Measurements from ENCODE around the gene ACSF3. TPM values are rescaled to one million over a fixed set of nuclear protein-coding genes. Genes with fewer than 3 reads are reported as not detected.

Gene ACSF3
- total RNA-seq, 2 donors from 2014 or later = 34.8 to 35.5 TPM

DNA sequence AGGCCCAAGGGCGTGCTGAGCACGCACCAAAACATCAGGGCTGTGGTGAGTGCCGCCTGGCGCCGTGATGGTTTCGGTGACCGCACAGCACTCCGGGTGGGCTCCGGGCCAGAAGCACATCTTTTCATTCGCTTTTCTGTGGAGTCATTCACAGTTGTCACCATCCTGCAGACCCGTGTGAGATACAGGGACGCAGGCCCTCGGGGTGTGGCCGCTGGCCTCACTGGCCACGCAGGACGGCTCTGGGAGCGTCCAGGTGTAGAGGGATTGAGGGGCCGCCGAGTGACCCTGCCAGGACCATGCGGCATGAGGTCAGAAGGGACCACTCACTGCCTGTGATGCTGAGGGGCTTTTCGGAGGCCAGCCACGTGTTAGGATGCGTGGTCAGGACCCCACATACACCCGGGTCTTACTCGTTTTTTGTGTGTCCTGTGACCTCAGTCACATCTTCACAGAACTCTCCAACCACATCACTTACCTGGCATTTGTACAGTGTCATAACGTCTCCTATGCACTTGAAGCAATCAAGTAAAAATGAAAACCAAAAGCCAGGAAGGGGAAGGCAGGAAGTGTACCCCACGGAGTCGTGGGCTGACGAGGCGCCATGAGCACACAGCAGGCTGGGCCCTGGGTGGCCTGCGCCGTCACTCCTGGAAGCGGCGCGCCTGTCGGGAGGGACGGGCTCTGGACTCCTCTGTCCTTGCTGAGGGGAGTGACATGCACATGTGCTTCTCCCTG is 7.8 kb downstream of the ACSF3 start:
- no peaks in the 10 kb centered on the region for H3K27me3 ChIP-seq (ENCODE audit: control insufficient read depth, insufficient read depth, low read length, poor library complexity, severe bottlenecking)
- H3K9ac ChIP-seq (ENCODE audit: extremely low read depth, low read length, poor library complexity, severe bottlenecking) = no peak overlapping the region
- TF ChIP-seq, protein P1, sequence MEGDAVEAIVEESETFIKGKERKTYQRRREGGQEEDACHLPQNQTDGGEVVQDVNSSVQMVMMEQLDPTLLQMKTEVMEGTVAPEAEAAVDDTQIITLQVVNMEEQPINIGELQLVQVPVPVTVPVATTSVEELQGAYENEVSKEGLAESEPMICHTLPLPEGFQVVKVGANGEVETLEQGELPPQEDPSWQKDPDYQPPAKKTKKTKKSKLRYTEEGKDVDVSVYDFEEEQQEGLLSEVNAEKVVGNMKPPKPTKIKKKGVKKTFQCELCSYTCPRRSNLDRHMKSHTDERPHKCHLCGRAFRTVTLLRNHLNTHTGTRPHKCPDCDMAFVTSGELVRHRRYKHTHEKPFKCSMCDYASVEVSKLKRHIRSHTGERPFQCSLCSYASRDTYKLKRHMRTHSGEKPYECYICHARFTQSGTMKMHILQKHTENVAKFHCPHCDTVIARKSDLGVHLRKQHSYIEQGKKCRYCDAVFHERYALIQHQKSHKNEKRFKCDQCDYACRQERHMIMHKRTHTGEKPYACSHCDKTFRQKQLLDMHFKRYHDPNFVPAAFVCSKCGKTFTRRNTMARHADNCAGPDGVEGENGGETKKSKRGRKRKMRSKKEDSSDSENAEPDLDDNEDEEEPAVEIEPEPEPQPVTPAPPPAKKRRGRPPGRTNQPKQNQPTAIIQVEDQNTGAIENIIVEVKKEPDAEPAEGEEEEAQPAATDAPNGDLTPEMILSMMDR (conservative IDR thresholded peaks at IDR 0.05) = no peak
- WGBS, 2 experiments (ENCODE audit: insufficient coverage in 1 of 2, insufficient read length in 1 of 2) = 92 to 95% methylated on average over 33 to 37 of the region's 37 CpGs
- peaks cover 45% of the 10 kb centered on the region for H3K36me3 ChIP-seq (ENCODE audit: control insufficient read depth, insufficient read depth, low read length)
- no peak for DNase-seq
- no peak overlapping the region for H3K27ac ChIP-seq (ENCODE audit: low read depth, low read length)
- peaks cover 51% of the 10 kb centered on the region for H3K36me3 Mint-ChIP-seq (ENCODE audit: low read depth)
- H3K4me1 ChIP-seq (ENCODE audit: control insufficient read depth, insufficient read depth, low read length) = peaks cover 13% of the 10 kb centered on the region
- H3K9me3 Mint-ChIP-seq = no peaks in the 10 kb centered on the region
- peaks cover 21% of the 10 kb centered on the region for H3K4me1 Mint-ChIP-seq
- no peak overlapping the region for H3K4me3 Mint-ChIP-seq
- no peaks in the 10 kb centered on the region for H3K27me3 Mint-ChIP-seq (ENCODE audit: insufficient read depth)
- no peak overlapping the region for H3K4me3 ChIP-seq (ENCODE audit: low read length)
- H3K9me3 ChIP-seq (ENCODE audit: control insufficient read depth, low read length) = no peaks in the 10 kb centered on the region
- no peak overlapping the region for H3K27ac Mint-ChIP-seq

DNA sequence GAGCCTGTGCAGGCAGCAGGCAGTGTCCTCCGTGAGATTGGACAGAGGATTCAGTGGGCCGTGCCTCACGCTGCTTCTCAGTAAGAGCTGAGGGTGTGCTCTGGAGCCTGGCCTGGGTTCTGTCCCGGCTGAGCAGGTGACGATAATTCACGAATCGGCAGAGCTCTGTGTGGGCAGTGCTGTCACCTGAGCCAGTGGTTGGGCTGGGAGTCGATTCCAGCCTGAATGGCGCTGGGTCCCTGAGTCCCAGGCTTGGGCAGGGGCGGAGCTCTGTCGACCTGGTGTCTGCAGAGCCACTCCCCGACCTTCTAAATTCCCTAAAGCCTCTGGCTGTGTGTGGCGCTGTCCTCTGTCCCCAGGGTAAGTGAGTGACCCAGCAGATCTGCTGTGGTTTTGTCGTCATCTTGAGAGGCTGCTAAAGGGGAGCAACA is 8.4 kb downstream of the ACSF3 start:
- peaks cover 49% of the 10 kb centered on the region for H3K36me3 ChIP-seq (ENCODE audit: control insufficient read depth, insufficient read depth, low read length)
- H3K36me3 Mint-ChIP-seq (ENCODE audit: low read depth) = peaks cover 56% of the 10 kb centered on the region
- no peaks in the 10 kb centered on the region for H3K27me3 Mint-ChIP-seq (ENCODE audit: insufficient read depth)
- H3K27ac ChIP-seq (ENCODE audit: low read depth, low read length) = no peak overlapping the region
- no peak overlapping the region for H3K9ac ChIP-seq (ENCODE audit: extremely low read depth, low read length, poor library complexity, severe bottlenecking)
- H3K4me1 Mint-ChIP-seq = peaks cover 21% of the 10 kb centered on the region
- no peak overlapping the region for H3K27ac Mint-ChIP-seq
- no peak overlapping the region for H3K4me3 ChIP-seq (ENCODE audit: low read length)
- peak; percentile 70 for DNase-seq
- H3K4me1 ChIP-seq (ENCODE audit: control insufficient read depth, insufficient read depth, low read length) = peaks cover 13% of the 10 kb centered on the region
- no peaks in the 10 kb centered on the region for H3K27me3 ChIP-seq (ENCODE audit: control insufficient read depth, insufficient read depth, low read length, poor library complexity, severe bottlenecking)
- WGBS, 2 experiments (ENCODE audit: insufficient coverage in 1 of 2, insufficient read length in 1 of 2) = 92 to 94% methylated on average over 13 to 14 of the region's 14 CpGs
- H3K4me3 Mint-ChIP-seq = no peak overlapping the region
- H3K9me3 ChIP-seq (ENCODE audit: control insufficient read depth, low read length) = no peaks in the 10 kb centered on the region
- TF ChIP-seq, protein P1 (conservative IDR thresholded peaks at IDR 0.05) = no peak
- H3K9me3 Mint-ChIP-seq = no peaks in the 10 kb centered on the region

DNA sequence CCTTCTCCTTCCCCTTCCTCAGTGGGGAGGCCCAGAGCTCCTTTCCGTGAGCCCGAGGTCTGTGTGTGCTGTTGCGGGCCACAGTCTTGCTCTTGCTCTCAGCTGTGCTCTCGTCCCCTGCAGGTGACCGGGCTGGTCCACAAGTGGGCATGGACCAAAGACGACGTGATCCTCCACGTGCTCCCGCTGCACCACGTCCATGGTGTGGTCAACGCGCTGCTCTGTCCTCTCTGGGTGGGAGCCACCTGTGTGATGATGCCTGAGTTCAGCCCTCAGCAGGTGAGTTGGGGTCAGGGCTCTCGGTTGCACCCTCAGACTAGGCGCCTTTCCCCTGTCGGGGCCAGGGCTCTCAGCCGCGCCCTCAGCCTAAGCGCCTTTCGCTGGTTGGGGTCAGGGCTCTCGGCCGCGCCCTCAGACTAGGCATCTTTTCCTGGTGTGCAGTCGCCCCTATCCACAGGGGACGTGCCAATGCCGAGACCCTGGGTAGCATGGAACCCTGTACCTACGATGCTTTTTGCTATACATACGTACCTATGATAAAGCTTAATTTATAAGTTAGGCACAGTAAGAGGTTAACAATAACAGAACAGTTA is 8.9 kb downstream of the ACSF3 start:
- peaks cover 11% of the 10 kb centered on the region for H3K4me1 ChIP-seq (ENCODE audit: control insufficient read depth, insufficient read depth, low read length)
- H3K4me3 ChIP-seq (ENCODE audit: low read length) = no peak overlapping the region
- Mint-ChIP-seq H3K27me3 (ENCODE audit: insufficient read depth) (no peaks in the 10 kb centered on the region), H3K36me3 (ENCODE audit: low read depth) (peaks cover 61% of the 10 kb centered on the region), H3K9me3 (no peaks in the 10 kb centered on the region), H3K4me1 (peaks cover 16% of the 10 kb centered on the region), H3K4me3 (no peak overlapping the region), H3K27ac (no peak overlapping the region)
- H3K27me3 ChIP-seq (ENCODE audit: control insufficient read depth, insufficient read depth, low read length, poor library complexity, severe bottlenecking) = no peaks in the 10 kb centered on the region
- H3K36me3 ChIP-seq (ENCODE audit: control insufficient read depth, insufficient read depth, low read length) = peaks cover 49% of the 10 kb centered on the region
- no peak for DNase-seq
- TF ChIP-seq, protein P1 (conservative IDR thresholded peaks at IDR 0.05) = no peak
- WGBS, 2 experiments (ENCODE audit: insufficient coverage in 1 of 2, insufficient read length in 1 of 2) = 92 to 97% methylated on average over 22 to 27 of the region's 27 CpGs
- no peak overlapping the region for H3K27ac ChIP-seq (ENCODE audit: low read depth, low read length)
- no peak overlapping the region for H3K9ac ChIP-seq (ENCODE audit: extremely low read depth, low read length, poor library complexity, severe bottlenecking)
- H3K9me3 ChIP-seq (ENCODE audit: control insufficient read depth, low read length) = no peaks in the 10 kb centered on the region
